Neural cell (in vitro differentiated cells): ENCODE data around the gene RAD51B. TPM values are rescaled to one million over a fixed set of nuclear protein-coding genes. Genes with fewer than 3 reads are reported as not detected.

ENCODE experiments used
- H2AFZ ChIP-seq: fragments of 200-600, 300-800 bp; sonication (generic), shearing (Covaris generic); 2 replicates; pipeline ENCODE4 v1.6.0; 2014; ENCODE audit warnings: low read depth, mild to moderate bottlenecking, antibody characterized with exemption, low read length, moderate library complexity
- H3F3A ChIP-seq: fragments of 200-600 bp; shearing (Covaris generic); 2 replicates; pipeline ENCODE4 v1.6.1; 2016; ENCODE audit warnings: mild to moderate bottlenecking, moderate library complexity, mixed read lengths, antibody characterized with exemption, low read length; ENCODE audit not compliant: insufficient read depth, poor library complexity, severe bottlenecking
- H3K27ac ChIP-seq: fragments of 200-600, 300-800 bp; sonication (generic), shearing (Covaris generic); 2 replicates; pipeline ENCODE4 v1.5.1; 2014; ENCODE audit warnings: mild to moderate bottlenecking, low read length, moderate library complexity
- H3K27me3 ChIP-seq: fragments of 300-800, 200-600 bp; sonication (generic), shearing (Covaris generic); 2 replicates; pipeline ENCODE4 v1.6.0; 2014; ENCODE audit warnings: mild to moderate bottlenecking, low read depth, low read length, moderate library complexity; ENCODE audit not compliant: insufficient read depth
- H3K36me3 ChIP-seq: fragments of 300-800, 200-600 bp; sonication (generic), shearing (Covaris generic); 2 replicates; pipeline ENCODE4 v1.5.1; 2014; ENCODE audit warnings: mild to moderate bottlenecking, antibody characterized with exemption, low read length, moderate library complexity; ENCODE audit not compliant: insufficient read depth
- H3K4me2 ChIP-seq: fragments of 300-800, 200-600 bp; sonication (generic), shearing (Covaris generic); 2 replicates; pipeline ENCODE4 v1.6.0; 2014; ENCODE audit warnings: mild to moderate bottlenecking, low read length
- H3K4me3 ChIP-seq: fragments of 300-800, 200-600 bp; sonication (generic), shearing (Covaris generic); 2 replicates; pipeline ENCODE4 v1.5.1; 2014; ENCODE audit warnings: mild to moderate bottlenecking, low read length, moderate library complexity
- H3K79me2 ChIP-seq: fragments of 200-600 bp; shearing (Covaris generic); replicated peaks from 2 replicates; pipeline ENCODE4 v1.6.0; 2014; ENCODE audit warnings: mild to moderate bottlenecking, low read length, moderate library complexity; ENCODE audit not compliant: insufficient read depth
- H3K9ac ChIP-seq: fragments of 300-800, 200-600 bp; sonication (generic), shearing (Covaris generic); 2 replicates; pipeline ENCODE4 v1.6.1; 2016; ENCODE audit warnings: mild to moderate bottlenecking, low read length, mixed read lengths
- H3K9me2 ChIP-seq: fragments of 200-600 bp; shearing (Covaris generic); 2 replicates; pipeline ENCODE4 v1.6.1; 2016; ENCODE audit warnings: mild to moderate bottlenecking, low read length, mixed read lengths; ENCODE audit not compliant: insufficient read depth
- H3K9me3 ChIP-seq: fragments of 200-600, 300-800 bp; sonication (generic), shearing (Covaris generic); 2 replicates; pipeline ENCODE4 v1.6.1; 2016; ENCODE audit warnings: mild to moderate bottlenecking, mixed run types, low read length, moderate library complexity, mixed read lengths
- H4K20me1 ChIP-seq: fragments of 200-600 bp; shearing (Covaris generic); 2 replicates; pipeline ENCODE4 v1.6.1; 2016; ENCODE audit warnings: mild to moderate bottlenecking, mixed run types; ENCODE audit not compliant: insufficient read depth
- CTCF ChIP-seq: fragments of 450-650 bp; IDR thresholded peaks from 2 replicates; pipeline ENCODE4 v1.5.1; 2014; ENCODE audit warnings: antibody characterized with exemption, mild to moderate bottlenecking, moderate library complexity; ENCODE audit not compliant: poor library complexity, severe bottlenecking
- EP300 ChIP-seq: fragments of 450-650 bp; conservative IDR thresholded peaks from 2 replicates; pipeline ENCODE4 v1.6.1; 2014; ENCODE audit warnings: antibody characterized with exemption, mild to moderate bottlenecking, moderate library complexity; ENCODE audit not compliant: poor library complexity, severe bottlenecking
- EZH2 ChIP-seq: fragments of 200-600, 300-800 bp; shearing (Covaris generic), sonication (generic); IDR thresholded peaks from 2 replicates; pipeline ENCODE4 v1.6.1; 2014; ENCODE audit warnings: antibody characterized with exemption, low read length, borderline replicate concordance, mild to moderate bottlenecking; ENCODE audit not compliant: insufficient read depth, poor library complexity, severe bottlenecking
- MXI1 ChIP-seq: fragments of 450-650 bp; conservative IDR thresholded peaks from 2 replicates; pipeline ENCODE4 v1.6.1; 2014; ENCODE audit warnings: antibody characterized with exemption, mild to moderate bottlenecking; ENCODE audit not compliant: poor library complexity, severe bottlenecking
- POLR2AphosphoS5 ChIP-seq: IDR thresholded peaks from 2 replicates; pipeline ENCODE4 v1.6.1; 2012
- RAD21 ChIP-seq: fragments of 450-650 bp; conservative IDR thresholded peaks from 2 replicates; pipeline ENCODE4 v1.6.1; 2014; ENCODE audit warnings: antibody characterized with exemption, mild to moderate bottlenecking, moderate library complexity
- REST ChIP-seq: IDR thresholded peaks from 2 replicates; pipeline ENCODE4 v1.6.1; 2012; ENCODE audit warnings: borderline replicate concordance
- SMC3 ChIP-seq: fragments of 450-650 bp; conservative IDR thresholded peaks from 2 replicates; pipeline ENCODE4 v1.6.1; 2014; ENCODE audit warnings: antibody characterized with exemption, mild to moderate bottlenecking, moderate library complexity; ENCODE audit not compliant: poor library complexity
- TAF1 ChIP-seq: IDR thresholded peaks from 2 replicates; pipeline ENCODE4 v1.6.1; 2012; ENCODE audit warnings: low read depth
- polyA plus RNA-seq: library from polyadenylated mRNA; depleted of rRNA; stranded (reverse); fragments of >200 nt; gene quantifications from 2 replicates; pipeline ENCODE4 v1.2.3, GENCODE V29; 2014

The RAD51B gene
- polyA plus RNA-seq, 1 donor from 2014 or later = 3.1 TPM

GRCh38 chr14:68297876-68298468 lies 478.4 kb downstream of the RAD51B start:
- H3K27me3 ChIP-seq = no peaks in the 10 kb centered on the region
- TF ChIP-seq TAF1 (no peak), RAD21 (no peak), EZH2 (no peak), REST (no peak), POLR2AphosphoS5 (no peak), SMC3 (no peak)
- H3K27ac ChIP-seq = no peak overlapping the region
- no peak overlapping the region for H3K4me2 ChIP-seq
- H3K9me2 ChIP-seq = no peaks in the 10 kb centered on the region
- no peaks in the 10 kb centered on the region for H3K79me2 ChIP-seq
- no peak overlapping the region for H3K9ac ChIP-seq
- H3K36me3 ChIP-seq = no peaks in the 10 kb centered on the region
- no peak overlapping the region for H3K4me3 ChIP-seq
- H3K9me3 ChIP-seq = no peaks in the 10 kb centered on the region
- no peaks in the 10 kb centered on the region for H4K20me1 ChIP-seq
- H2AFZ ChIP-seq = no peak overlapping the region
- no peaks in the 10 kb centered on the region for H3F3A ChIP-seq

- no peaks in the 10 kb centered on the region for H3K79me2 ChIP-seq
- no peaks in the 10 kb centered on the region for H4K20me1 ChIP-seq
- H3K9me2 ChIP-seq = no peaks in the 10 kb centered on the region
- no peaks in the 10 kb centered on the region for H3F3A ChIP-seq
- TF ChIP-seq CTCF = no peak
- TF ChIP-seq SMC3 = no peak
- no peak for TF ChIP-seq EZH2
- no peak for TF ChIP-seq EP300
- no peak for TF ChIP-seq TAF1
- TF ChIP-seq REST = no peak
- no peak for TF ChIP-seq MXI1
- no peak for TF ChIP-seq POLR2AphosphoS5
- TF ChIP-seq RAD21 = no peak
- H3K27ac ChIP-seq = no peak overlapping the region
- H3K27me3 ChIP-seq = no peaks in the 10 kb centered on the region
- no peak overlapping the region for H3K4me3 ChIP-seq
- H3K36me3 ChIP-seq = no peaks in the 10 kb centered on the region
- no peak overlapping the region for H3K9ac ChIP-seq
- H2AFZ ChIP-seq = no peak overlapping the region
- no peak overlapping the region for H3K4me2 ChIP-seq
- H3K9me3 ChIP-seq = no peaks in the 10 kb centered on the region
These were observed 481.0 kb downstream of the RAD51B start for GRCh38 chr14:68300608-68301007.
